Loucy (cell line): ENCODE data around the gene ELMO1.

Experiments used
- EZH2phosphoT487 ChIP-seq: fragments of 200-600 bp; IDR thresholded peaks from 2 replicates; pipeline ENCODE4 v1.6.1; 2018; ENCODE audit warnings: antibody characterized with exemption, mild to moderate bottlenecking, moderate library complexity, borderline replicate concordance
- TF ChIP-seq, protein P1 (sequence below): fragments of 200-600 bp; sonication (generic); conservative IDR thresholded peaks from 2 replicates; pipeline ENCODE4 v1.5.1; 2014; ENCODE audit warnings: mild to moderate bottlenecking, antibody characterized with exemption, low read length

DNA sequence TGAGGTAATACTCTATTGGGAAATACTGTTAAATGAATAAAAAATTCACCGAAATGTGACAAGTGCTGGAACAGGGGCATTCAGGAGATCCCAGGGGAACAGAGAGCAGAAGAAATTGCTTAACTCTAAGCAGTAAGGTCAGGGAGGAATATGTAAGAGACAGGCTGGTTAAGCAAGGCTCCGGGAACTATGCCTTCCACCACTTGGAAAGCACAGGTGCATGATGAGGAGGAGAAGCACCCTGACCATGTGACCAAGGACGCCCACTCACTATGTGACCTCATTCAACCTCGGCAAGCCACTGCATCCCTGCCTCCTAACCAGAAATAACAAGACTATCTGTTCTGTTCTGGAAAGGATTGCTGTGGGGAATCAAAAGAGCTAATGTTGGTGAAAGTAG lies 218.4 kb downstream of the ELMO1 start:
- TF ChIP-seq, protein P1, sequence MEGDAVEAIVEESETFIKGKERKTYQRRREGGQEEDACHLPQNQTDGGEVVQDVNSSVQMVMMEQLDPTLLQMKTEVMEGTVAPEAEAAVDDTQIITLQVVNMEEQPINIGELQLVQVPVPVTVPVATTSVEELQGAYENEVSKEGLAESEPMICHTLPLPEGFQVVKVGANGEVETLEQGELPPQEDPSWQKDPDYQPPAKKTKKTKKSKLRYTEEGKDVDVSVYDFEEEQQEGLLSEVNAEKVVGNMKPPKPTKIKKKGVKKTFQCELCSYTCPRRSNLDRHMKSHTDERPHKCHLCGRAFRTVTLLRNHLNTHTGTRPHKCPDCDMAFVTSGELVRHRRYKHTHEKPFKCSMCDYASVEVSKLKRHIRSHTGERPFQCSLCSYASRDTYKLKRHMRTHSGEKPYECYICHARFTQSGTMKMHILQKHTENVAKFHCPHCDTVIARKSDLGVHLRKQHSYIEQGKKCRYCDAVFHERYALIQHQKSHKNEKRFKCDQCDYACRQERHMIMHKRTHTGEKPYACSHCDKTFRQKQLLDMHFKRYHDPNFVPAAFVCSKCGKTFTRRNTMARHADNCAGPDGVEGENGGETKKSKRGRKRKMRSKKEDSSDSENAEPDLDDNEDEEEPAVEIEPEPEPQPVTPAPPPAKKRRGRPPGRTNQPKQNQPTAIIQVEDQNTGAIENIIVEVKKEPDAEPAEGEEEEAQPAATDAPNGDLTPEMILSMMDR, result no peak
- no peak for TF ChIP-seq EZH2phosphoT487
